ENCODE results near the gene TRAM2.
A peak's percentile ranks its signal among the peaks of the same experiment; 100 is the strongest.

The TRAM2 gene

GRCh38 chr6:52511572-52512151 is 65.2 kb downstream of the TRAM2 start:
- H3K36me3 ChIP-seq (ENCODE audit: low read depth) = peaks cover 65% of the 10 kb centered on the region

GRCh38 chr6:52511163-52511562 is 65.7 kb downstream of the TRAM2 start:
- no peaks in the 10 kb centered on the region for H3K27me3 ChIP-seq (ENCODE audit: insufficient read depth, poor library complexity, severe bottlenecking)
- peak overlapping the region; percentile 96 for H3K27ac ChIP-seq (ENCODE audit: poor library complexity, severe bottlenecking)
- TF ChIP-seq CTCF (IDR thresholded peaks at IDR 0.05; ENCODE audit: poor library complexity, severe bottlenecking) = no peak
- H3K4me1 ChIP-seq (ENCODE audit: insufficient read depth, poor library complexity, severe bottlenecking) = peaks cover 50% of the 10 kb centered on the region
- DNase-seq (ENCODE audit: low spot score) (no peak), ATAC-seq (ENCODE audit: low read depth) (no peak)
- H3K9me3 ChIP-seq (ENCODE audit: severe bottlenecking) = no peaks in the 10 kb centered on the region
- no peak overlapping the region for H3K4me3 ChIP-seq (ENCODE audit: severe bottlenecking)
- peaks cover 62% of the 10 kb centered on the region for H3K36me3 ChIP-seq (ENCODE audit: low read depth)

More at GRCh38 chr6:52511572-52512151, 65.2 kb downstream of the TRAM2 start:
- DNase-seq (ENCODE audit: low spot score) (no peak), ATAC-seq (ENCODE audit: low read depth) (no peak)
- no peak overlapping the region for H3K4me3 ChIP-seq (ENCODE audit: severe bottlenecking)
- no peaks in the 10 kb centered on the region for H3K9me3 ChIP-seq (ENCODE audit: severe bottlenecking)
- H3K27me3 ChIP-seq (ENCODE audit: insufficient read depth, poor library complexity, severe bottlenecking) = no peaks in the 10 kb centered on the region
- H3K27ac ChIP-seq (ENCODE audit: poor library complexity, severe bottlenecking) = peak overlapping the region; percentile 96
- no peak for TF ChIP-seq CTCF (IDR thresholded peaks at IDR 0.05; ENCODE audit: poor library complexity, severe bottlenecking)
- peaks cover 52% of the 10 kb centered on the region for H3K4me1 ChIP-seq (ENCODE audit: insufficient read depth, poor library complexity, severe bottlenecking)

- TF ChIP-seq CTCF (IDR thresholded peaks at IDR 0.05; ENCODE audit: poor library complexity, severe bottlenecking) = no peak
- no peak for DNase-seq (ENCODE audit: low spot score)
- Histone ChIP-seq H3K27ac (ENCODE audit: poor library complexity, severe bottlenecking) (peak overlapping the region; percentile 96), H3K4me1 (ENCODE audit: insufficient read depth, poor library complexity, severe bottlenecking) (peaks cover 41% of the 10 kb centered on the region), H3K9me3 (ENCODE audit: severe bottlenecking) (no peaks in the 10 kb centered on the region), H3K4me3 (ENCODE audit: severe bottlenecking) (no peak overlapping the region), H3K27me3 (ENCODE audit: insufficient read depth, poor library complexity, severe bottlenecking) (no peaks in the 10 kb centered on the region), H3K36me3 (ENCODE audit: low read depth) (peaks cover 60% of the 10 kb centered on the region)
- no peak for ATAC-seq (ENCODE audit: low read depth)
These were observed 66.7 kb downstream of the TRAM2 start for GRCh38 chr6:52510213-52510562.

GRCh38 chr6:52509281-52510212 is 67.3 kb downstream of the TRAM2 start:
- no peak for ATAC-seq (ENCODE audit: low read depth)
- Histone ChIP-seq H3K9me3 (ENCODE audit: severe bottlenecking) (no peaks in the 10 kb centered on the region), H3K27ac (ENCODE audit: poor library complexity, severe bottlenecking) (peak overlapping the region; percentile 96), H3K27me3 (ENCODE audit: insufficient read depth, poor library complexity, severe bottlenecking) (no peaks in the 10 kb centered on the region), H3K4me3 (ENCODE audit: severe bottlenecking) (no peak overlapping the region), H3K4me1 (ENCODE audit: insufficient read depth, poor library complexity, severe bottlenecking) (peaks cover 41% of the 10 kb centered on the region), H3K36me3 (ENCODE audit: low read depth) (peaks cover 62% of the 10 kb centered on the region)
- DNase-seq (ENCODE audit: low spot score) = no peak
- no peak for TF ChIP-seq CTCF (IDR thresholded peaks at IDR 0.05; ENCODE audit: poor library complexity, severe bottlenecking)

All from RWPE2 (cell line).